NB4 (cell line): Measurements from ENCODE around the gene SPATA31E1.

Experiments
- MYC ChIP-seq: IDR thresholded peaks from 2 replicates; pipeline ENCODE4 v1.6.1; 2011; ENCODE audit warnings: low read depth, low read length
- POLR2A ChIP-seq: IDR thresholded peaks from 2 replicates; pipeline ENCODE4 v1.6.1; 2011; ENCODE audit warnings: mild to moderate bottlenecking; ENCODE audit not compliant: insufficient read length; ENCODE audit errors: extremely low read depth
- TF ChIP-seq, protein P1 (sequence below): IDR thresholded peaks from one replicate; pipeline ENCODE4 v1.5.1; 2012; ENCODE audit warnings: low read depth, low read length

DNA sequence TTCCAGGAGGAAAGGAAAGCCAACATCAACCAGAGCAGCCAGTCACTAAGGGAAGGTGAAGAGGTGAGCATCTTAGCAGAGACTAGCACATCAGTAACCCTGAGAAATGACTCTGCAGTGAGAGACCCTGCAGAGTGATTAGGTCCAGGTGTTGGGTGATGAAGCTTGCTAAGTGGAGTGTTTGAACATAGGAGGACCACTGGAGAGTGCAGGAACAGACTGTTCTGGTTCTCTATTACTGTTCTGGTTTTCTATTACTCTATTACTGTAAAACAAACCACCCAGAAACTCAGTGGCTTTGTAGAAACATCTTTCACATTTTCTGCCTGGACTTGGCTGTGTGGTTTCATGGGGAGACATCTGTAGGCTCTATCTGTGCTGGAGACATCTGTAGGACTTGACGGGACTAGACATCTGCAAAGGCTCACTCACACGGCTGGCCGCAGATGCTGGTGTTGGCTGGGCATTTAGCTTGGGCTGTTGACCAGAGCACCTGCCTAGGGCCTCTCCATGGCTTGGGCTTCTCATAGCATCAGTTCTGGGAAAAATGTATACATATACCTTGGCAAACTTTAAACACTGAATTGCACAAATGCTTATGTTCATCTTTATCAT lies 33.4 kb upstream of the SPATA31E1 start:
- TF ChIP-seq, protein P1, sequence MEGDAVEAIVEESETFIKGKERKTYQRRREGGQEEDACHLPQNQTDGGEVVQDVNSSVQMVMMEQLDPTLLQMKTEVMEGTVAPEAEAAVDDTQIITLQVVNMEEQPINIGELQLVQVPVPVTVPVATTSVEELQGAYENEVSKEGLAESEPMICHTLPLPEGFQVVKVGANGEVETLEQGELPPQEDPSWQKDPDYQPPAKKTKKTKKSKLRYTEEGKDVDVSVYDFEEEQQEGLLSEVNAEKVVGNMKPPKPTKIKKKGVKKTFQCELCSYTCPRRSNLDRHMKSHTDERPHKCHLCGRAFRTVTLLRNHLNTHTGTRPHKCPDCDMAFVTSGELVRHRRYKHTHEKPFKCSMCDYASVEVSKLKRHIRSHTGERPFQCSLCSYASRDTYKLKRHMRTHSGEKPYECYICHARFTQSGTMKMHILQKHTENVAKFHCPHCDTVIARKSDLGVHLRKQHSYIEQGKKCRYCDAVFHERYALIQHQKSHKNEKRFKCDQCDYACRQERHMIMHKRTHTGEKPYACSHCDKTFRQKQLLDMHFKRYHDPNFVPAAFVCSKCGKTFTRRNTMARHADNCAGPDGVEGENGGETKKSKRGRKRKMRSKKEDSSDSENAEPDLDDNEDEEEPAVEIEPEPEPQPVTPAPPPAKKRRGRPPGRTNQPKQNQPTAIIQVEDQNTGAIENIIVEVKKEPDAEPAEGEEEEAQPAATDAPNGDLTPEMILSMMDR = no peak
- no peak for TF ChIP-seq POLR2A
- no peak for TF ChIP-seq MYC
